SK-N-SH treated with all-trans-retinoic acid at 6 μM for 48 hours (cell line): ENCODE measurements around the gene AKAP8L.

Source experiments
- CREB5 ChIP-seq: fragments of 250-450 bp; sonication (Bioruptor Pico); IDR thresholded peaks from 2 replicates; pipeline ENCODE4 v1.5.1; 2020; ENCODE audit warnings: low read depth, mild to moderate bottlenecking, moderate library complexity
- OSR1 ChIP-seq: fragments of 250-450 bp; sonication (Bioruptor Pico); IDR thresholded peaks from 2 replicates; pipeline ENCODE4 v1.8.0; 2022; ENCODE audit warnings: moderate library complexity, mild to moderate bottlenecking, inconsistent platforms
- PATZ1 ChIP-seq: fragments of 250-450 bp; sonication (Bioruptor Pico); IDR thresholded peaks from 2 replicates; pipeline ENCODE4 v1.8.0; 2020; ENCODE audit warnings: mild to moderate bottlenecking, moderate library complexity, borderline replicate concordance
- RARB ChIP-seq: fragments of 250-450 bp; sonication (Bioruptor Pico); IDR thresholded peaks from 2 replicates; pipeline ENCODE4 v1.8.0; 2021; ENCODE audit warnings: mild to moderate bottlenecking, moderate library complexity
- SNAI2 ChIP-seq: fragments of 250-450 bp; sonication (Bioruptor Pico); IDR thresholded peaks from 2 replicates; pipeline ENCODE4 v1.5.0; 2020; ENCODE audit warnings: mild to moderate bottlenecking, moderate library complexity
- TCF4 ChIP-seq: fragments of 250-450 bp; sonication (Bioruptor Pico); IDR thresholded peaks from 2 replicates; pipeline ENCODE4 v1.8.0; 2021; ENCODE audit warnings: mild to moderate bottlenecking, moderate library complexity, borderline replicate concordance
- ZC3H10 ChIP-seq: fragments of 250-450 bp; sonication (Bioruptor Pico); IDR thresholded peaks from 2 replicates; pipeline ENCODE4 v1.5.1; 2021; ENCODE audit warnings: mild to moderate bottlenecking, moderate library complexity
- ZFP3 ChIP-seq: fragments of 250-450 bp; sonication (Bioruptor Pico); IDR thresholded peaks from 2 replicates; pipeline ENCODE4 v1.5.0; 2020; ENCODE audit warnings: mild to moderate bottlenecking, moderate library complexity
- ZFP30 ChIP-seq: fragments of 450-650 bp; formaldehyde crosslinking; IDR thresholded peaks from 2 replicates; pipeline ENCODE4 v1.5.0; 2022; ENCODE audit warnings: mild to moderate bottlenecking, moderate library complexity
- ZNF565 ChIP-seq: fragments of 450-650 bp; formaldehyde crosslinking; conservative IDR thresholded peaks from 2 replicates; pipeline ENCODE4 v1.5.0; 2020; ENCODE audit warnings: low read depth, mild to moderate bottlenecking, moderate library complexity
- ZNF70 ChIP-seq: fragments of 450-650 bp; formaldehyde crosslinking; IDR thresholded peaks from 2 replicates; pipeline ENCODE4 v1.5.0; 2020; ENCODE audit warnings: mild to moderate bottlenecking, moderate library complexity

GRCh38 chr19:15438124-15438496 is 19.3 kb upstream of the AKAP8L start:
- TF ChIP-seq ZFP3 (CRISPR knock-in tag) (no peak), ZC3H10 (CRISPR knock-in tag) (no peak), PATZ1 (CRISPR knock-in tag) (no peak), ZNF565 (CRISPR knock-in tag) (no peak), ZNF70 (CRISPR knock-in tag) (no peak), SNAI2 (no peak), ZFP30 (no peak), RARB (CRISPR knock-in tag) (no peak), TCF4 (CRISPR knock-in tag) (no peak), OSR1 (CRISPR knock-in tag) (no peak), CREB5 (no peak)
